ENCODE data around the gene ST3GAL3.
A peak's percentile ranks its signal among the peaks of the same experiment; 100 is the strongest.

The ST3GAL3 gene

DNA sequence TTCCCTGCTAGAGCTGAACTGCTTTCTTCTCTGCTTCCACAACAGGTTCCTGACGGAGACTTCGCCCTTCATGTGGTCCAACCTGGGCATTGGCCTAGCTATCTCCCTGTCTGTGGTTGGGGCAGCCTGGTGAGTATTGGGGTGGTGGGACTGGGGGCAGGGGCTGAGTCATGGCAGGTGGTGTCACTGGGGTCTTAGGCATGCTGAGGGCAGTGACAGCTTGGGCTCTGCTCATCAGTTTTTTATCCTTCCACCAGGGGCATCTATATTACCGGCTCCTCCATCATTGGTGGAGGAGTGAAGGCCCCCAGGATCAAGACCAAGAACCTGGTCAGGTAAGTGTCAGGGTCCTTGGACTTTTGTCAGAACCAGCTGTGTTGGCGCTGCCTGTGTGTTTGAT lies 268.7 kb downstream of the ST3GAL3 start:
- TF ChIP-seq HDGF (IDR thresholded peaks at IDR 0.05; ENCODE audit: borderline replicate concordance), result no peak
- TF ChIP-seq FOXK2 (IDR thresholded peaks at IDR 0.05), result no peak
- TF ChIP-seq SUZ12 (IDR thresholded peaks at IDR 0.05), result no peak
- TF ChIP-seq TARDBP (IDR thresholded peaks at IDR 0.05), result no peak
- TF ChIP-seq FOXM1 (IDR thresholded peaks at IDR 0.05; ENCODE audit: borderline replicate concordance), result no peak
- no peak for TF ChIP-seq BHLHE40 (IDR thresholded peaks at IDR 0.05; ENCODE audit: borderline replicate concordance)
- no peak for TF ChIP-seq ZNF384 (IDR thresholded peaks at IDR 0.05)
- TF ChIP-seq CTBP1 (IDR thresholded peaks at IDR 0.05; ENCODE audit: borderline replicate concordance), result no peak
- POLR2A ChIA-PET, result interaction anchor here (0.8 to 3.5 kb wide), 12 partner anchors 8 to 326 kb away, joined by 3 to 25 read pairs (median 5); partner anchors contain the start of genes CCDC24, IPO13 and KDM4A
- CTCF ChIA-PET, result no interaction called here
- no peak for DNase-seq (ENCODE audit: extremely low spot score)

DNA sequence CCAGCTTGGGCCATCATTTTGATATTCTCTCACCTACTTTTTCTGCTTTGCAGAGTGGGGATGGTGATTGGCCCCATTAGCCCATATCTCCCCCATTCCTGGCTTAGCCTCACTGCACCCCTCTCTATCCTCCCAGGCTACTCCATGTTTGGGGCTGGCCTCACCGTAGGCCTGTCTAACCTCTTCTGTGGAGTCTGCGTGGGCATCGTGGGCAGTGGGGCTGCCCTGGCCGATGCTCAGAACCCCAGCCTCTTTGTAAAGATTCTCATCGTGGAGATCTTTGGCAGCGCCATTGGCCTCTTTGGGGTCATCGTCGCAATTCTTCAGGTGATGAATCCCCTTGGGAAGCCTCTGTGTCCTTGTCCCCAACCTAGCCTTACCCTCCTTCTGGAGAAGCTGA lies 269.6 kb downstream of the ST3GAL3 start:
- TF ChIP-seq HDGF (IDR thresholded peaks at IDR 0.05; ENCODE audit: borderline replicate concordance) (no peak), NFRKB (IDR thresholded peaks at IDR 0.05) (no peak), FOXA1 (IDR thresholded peaks at IDR 0.05) (no peak), BHLHE40 (IDR thresholded peaks at IDR 0.05; ENCODE audit: borderline replicate concordance) (no peak), FOXM1 (IDR thresholded peaks at IDR 0.05; ENCODE audit: borderline replicate concordance) (no peak), SP1 (IDR thresholded peaks at IDR 0.05) (no peak), ARNT (IDR thresholded peaks at IDR 0.05) (no peak), SUZ12 (IDR thresholded peaks at IDR 0.05) (no peak), CTBP1 (IDR thresholded peaks at IDR 0.05; ENCODE audit: borderline replicate concordance) (no peak), L3MBTL2 (conservative IDR thresholded peaks at IDR 0.05) (no peak), LEF1 (IDR thresholded peaks at IDR 0.05; ENCODE audit: borderline replicate concordance) (no peak)
- TF ChIP-seq, protein P1, sequence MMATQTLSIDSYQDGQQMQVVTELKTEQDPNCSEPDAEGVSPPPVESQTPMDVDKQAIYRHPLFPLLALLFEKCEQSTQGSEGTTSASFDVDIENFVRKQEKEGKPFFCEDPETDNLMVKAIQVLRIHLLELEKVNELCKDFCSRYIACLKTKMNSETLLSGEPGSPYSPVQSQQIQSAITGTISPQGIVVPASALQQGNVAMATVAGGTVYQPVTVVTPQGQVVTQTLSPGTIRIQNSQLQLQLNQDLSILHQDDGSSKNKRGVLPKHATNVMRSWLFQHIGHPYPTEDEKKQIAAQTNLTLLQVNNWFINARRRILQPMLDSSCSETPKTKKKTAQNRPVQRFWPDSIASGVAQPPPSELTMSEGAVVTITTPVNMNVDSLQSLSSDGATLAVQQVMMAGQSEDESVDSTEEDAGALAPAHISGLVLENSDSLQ (IDR thresholded peaks at IDR 0.05), result no peak
- CTCF ChIA-PET, result interaction anchor here (1.1 kb wide), 1 partner anchor 16 kb away, joined by 3 read pairs; no protein-coding TSS in a partner anchor
- no peak for DNase-seq (ENCODE audit: extremely low spot score)
- POLR2A ChIA-PET, result interaction anchor here (1.4 to 3.5 kb wide), 4 partner anchors 13 to 327 kb away, joined by 3 to 25 read pairs (median 6); partner anchors contain the start of genes IPO13 and KDM4A

DNA sequence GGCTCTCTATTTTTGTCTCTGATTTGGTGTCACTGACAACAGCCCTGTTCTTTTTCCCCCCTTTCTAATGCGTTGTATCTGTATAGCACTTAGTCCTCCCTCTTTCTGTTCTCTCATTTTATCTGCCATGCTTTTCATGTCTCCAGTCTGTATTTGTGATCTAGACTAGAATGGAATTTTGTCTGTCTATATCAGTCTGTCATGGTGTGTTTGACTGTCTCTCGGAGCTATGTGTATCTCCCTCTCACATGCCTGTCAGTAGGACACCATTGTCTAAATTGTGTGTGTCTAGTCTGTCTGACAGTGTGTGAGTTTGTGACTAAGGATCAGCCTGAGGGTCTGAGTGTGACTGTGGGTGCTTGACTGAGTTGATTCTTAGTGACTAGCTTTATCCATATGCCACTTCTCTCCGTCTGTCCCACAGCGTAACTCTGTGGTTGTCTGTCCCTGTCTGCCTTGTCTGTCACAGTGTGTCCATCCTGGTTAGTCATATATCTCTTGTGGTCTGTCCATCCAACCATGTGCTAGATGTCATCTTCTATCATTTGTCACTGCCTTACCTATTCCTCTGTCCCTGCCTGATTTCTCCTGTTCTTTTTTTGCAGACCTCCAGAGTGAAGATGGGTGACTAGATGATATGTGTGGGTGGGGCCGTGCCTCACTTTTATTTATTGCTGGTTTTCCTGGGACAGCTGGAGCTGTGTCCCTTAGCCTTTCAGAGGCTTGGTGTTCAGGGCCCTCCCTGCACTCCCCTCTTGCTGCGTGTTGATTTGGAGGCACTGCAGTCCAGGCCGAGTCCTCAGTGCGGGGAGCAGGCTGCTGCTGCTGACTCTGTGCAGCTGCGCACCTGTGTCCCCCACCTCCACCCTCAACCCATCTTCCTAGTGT lies 270.3 kb downstream of the ST3GAL3 start:
- POLR2A ChIA-PET, result interaction anchor here (0.9 to 2.2 kb wide), 5 partner anchors 12 to 71 kb away, joined by 3 to 7 read pairs (median 5); partner anchors contain the start of gene IPO13
- TF ChIP-seq FOXK2 (IDR thresholded peaks at IDR 0.05), result no peak
- no peak for TF ChIP-seq CTBP1 (IDR thresholded peaks at IDR 0.05; ENCODE audit: borderline replicate concordance)
- TF ChIP-seq HDGF (IDR thresholded peaks at IDR 0.05; ENCODE audit: borderline replicate concordance), result no peak
- no peak for TF ChIP-seq BHLHE40 (IDR thresholded peaks at IDR 0.05; ENCODE audit: borderline replicate concordance)
- TF ChIP-seq SUZ12 (IDR thresholded peaks at IDR 0.05), result no peak
- TF ChIP-seq, protein P1 (IDR thresholded peaks at IDR 0.05), result no peak
- no peak for TF ChIP-seq L3MBTL2 (conservative IDR thresholded peaks at IDR 0.05)
- no peak for TF ChIP-seq FOXM1 (IDR thresholded peaks at IDR 0.05; ENCODE audit: borderline replicate concordance)
- no peak for TF ChIP-seq ELF4 (IDR thresholded peaks at IDR 0.05)
- no peak for TF ChIP-seq ARNT (IDR thresholded peaks at IDR 0.05)
- no peak for DNase-seq (ENCODE audit: extremely low spot score)
- CTCF ChIA-PET, result interaction anchor here (0.6 to 1.1 kb wide), 4 partner anchors 15 to 751 kb away, joined by 3 to 4 read pairs (median 3); no protein-coding TSS in a partner anchor

DNA sequence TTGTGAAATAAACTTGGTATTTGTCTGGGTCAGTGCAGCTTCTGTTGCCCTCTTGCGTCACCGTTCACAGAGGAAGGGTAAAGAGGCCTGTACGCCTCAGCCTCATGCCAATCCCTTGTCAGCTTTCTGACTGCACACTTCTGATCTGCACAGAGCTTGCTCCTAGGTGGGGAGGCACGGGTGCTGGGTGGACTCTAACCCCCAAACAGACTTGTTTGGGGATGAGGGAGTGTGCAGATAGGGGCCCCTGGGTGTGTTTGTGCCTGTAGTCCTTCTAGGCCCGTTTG lies 270.9 kb downstream of the ST3GAL3 start:
- no peak for TF ChIP-seq ARNT (IDR thresholded peaks at IDR 0.05)
- TF ChIP-seq L3MBTL2 (conservative IDR thresholded peaks at IDR 0.05), result no peak
- no peak for TF ChIP-seq NFRKB (IDR thresholded peaks at IDR 0.05)
- no peak for TF ChIP-seq FOXA1 (IDR thresholded peaks at IDR 0.05)
- TF ChIP-seq BHLHE40 (IDR thresholded peaks at IDR 0.05; ENCODE audit: borderline replicate concordance), result no peak
- TF ChIP-seq LEF1 (IDR thresholded peaks at IDR 0.05; ENCODE audit: borderline replicate concordance), result no peak
- no peak for TF ChIP-seq CTBP1 (IDR thresholded peaks at IDR 0.05; ENCODE audit: borderline replicate concordance)
- TF ChIP-seq ZNF384 (IDR thresholded peaks at IDR 0.05), result no peak
- TF ChIP-seq, protein P1 (IDR thresholded peaks at IDR 0.05), result no peak
- no peak for TF ChIP-seq FOXK2 (IDR thresholded peaks at IDR 0.05)
- no peak for TF ChIP-seq SP1 (IDR thresholded peaks at IDR 0.05)
- TF ChIP-seq ELF4 (IDR thresholded peaks at IDR 0.05), result no peak
- no peak for TF ChIP-seq SUZ12 (IDR thresholded peaks at IDR 0.05)
- TF ChIP-seq HDGF (IDR thresholded peaks at IDR 0.05; ENCODE audit: borderline replicate concordance), result no peak
- no peak for TF ChIP-seq FOXM1 (IDR thresholded peaks at IDR 0.05; ENCODE audit: borderline replicate concordance)
- no peak for TF ChIP-seq TARDBP (IDR thresholded peaks at IDR 0.05)
- no peak for DNase-seq (ENCODE audit: extremely low spot score)
- CTCF ChIA-PET, result interaction anchor here (0.6 to 1.1 kb wide), 3 partner anchors 15 to 43 kb away, joined by 3 read pairs; no protein-coding TSS in a partner anchor
- POLR2A ChIA-PET, result interaction anchor here (0.9 to 2.2 kb wide), 5 partner anchors 11 to 71 kb away, joined by 3 to 7 read pairs (median 5); partner anchors contain the start of gene IPO13

DNA sequence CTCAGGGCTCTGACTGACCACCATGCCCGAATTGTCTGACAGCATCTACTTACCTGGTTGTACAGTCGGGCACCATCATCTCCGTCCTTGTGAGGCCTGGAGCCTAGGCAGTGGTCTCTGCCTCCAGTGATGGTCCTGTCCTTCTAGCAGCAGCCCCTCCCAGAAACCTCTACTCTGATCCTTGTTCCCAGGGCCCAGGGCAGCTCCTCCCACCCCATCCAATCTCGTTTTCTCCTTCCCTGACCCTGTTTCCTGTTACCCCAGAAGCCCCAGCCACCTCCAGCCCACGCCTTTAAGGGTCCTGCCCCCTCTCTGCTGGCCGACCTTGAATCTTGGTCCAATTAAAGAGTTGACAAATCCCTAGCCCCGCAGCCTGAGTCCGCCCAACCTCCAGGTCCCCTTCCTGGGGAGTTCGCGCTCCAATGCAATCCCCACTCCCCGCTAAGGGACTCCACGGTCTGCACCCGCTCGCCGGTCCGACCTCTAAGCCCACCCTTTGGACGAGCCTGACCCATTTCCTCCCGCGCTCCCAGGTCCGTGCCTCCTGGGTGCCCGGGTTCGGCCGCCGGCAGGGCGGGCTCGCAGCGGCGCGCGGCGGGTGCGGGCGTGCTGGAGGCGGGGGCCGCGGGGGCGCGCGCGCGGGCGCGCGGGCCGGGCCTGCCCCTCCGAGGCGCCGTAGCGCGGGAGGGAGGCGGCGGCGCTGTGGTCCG lies 271.4 kb downstream of the ST3GAL3 start, which contains the start of gene B4GALT2:
Gene B4GALT2 (plus strand): TSS at position 660 of the 710 bp plus-strand sequence. CDS start 1,951 bp downstream, outside the sequence.
- ChIA-PET POLR2A (interaction anchor here (0.9 to 2.2 kb wide), 5 partner anchors 11 to 70 kb away, joined by 3 to 7 read pairs (median 5); partner anchors contain the start of gene IPO13), CTCF (no interaction called here)
- DNase-seq (ENCODE audit: extremely low spot score), result peak; percentile 68
- no peak for TF ChIP-seq LEF1 (IDR thresholded peaks at IDR 0.05; ENCODE audit: borderline replicate concordance)
- TF ChIP-seq SP1 (IDR thresholded peaks at IDR 0.05), result no peak
- no peak for TF ChIP-seq HDGF (IDR thresholded peaks at IDR 0.05; ENCODE audit: borderline replicate concordance)
- TF ChIP-seq FOXM1 (IDR thresholded peaks at IDR 0.05; ENCODE audit: borderline replicate concordance), result no peak
- TF ChIP-seq ELF4 (IDR thresholded peaks at IDR 0.05), result no peak
- no peak for TF ChIP-seq ARNT (IDR thresholded peaks at IDR 0.05)
- TF ChIP-seq SUZ12 (IDR thresholded peaks at IDR 0.05), result no peak
- TF ChIP-seq, protein P1 (IDR thresholded peaks at IDR 0.05), result no peak
- no peak for TF ChIP-seq ZNF384 (IDR thresholded peaks at IDR 0.05)
- TF ChIP-seq L3MBTL2 (conservative IDR thresholded peaks at IDR 0.05), result no peak
- TF ChIP-seq CTBP1 (IDR thresholded peaks at IDR 0.05; ENCODE audit: borderline replicate concordance), result no peak
- no peak for TF ChIP-seq FOXK2 (IDR thresholded peaks at IDR 0.05)
- no peak for TF ChIP-seq FOXA1 (IDR thresholded peaks at IDR 0.05)
- no peak for TF ChIP-seq TARDBP (IDR thresholded peaks at IDR 0.05)
- no peak for TF ChIP-seq NFRKB (IDR thresholded peaks at IDR 0.05)
- no peak for TF ChIP-seq BHLHE40 (IDR thresholded peaks at IDR 0.05; ENCODE audit: borderline replicate concordance)
